Activated CD4-positive, CD25-positive, alpha-beta regulatory T cell treated with anti-CD3 and anti-CD28 coated beads, Interleukin-2, amount 50 U/mL, for 72 hours (primary cell): Measurements from ENCODE around the gene FAM20C.
"Not testable (repeated sequence)": the region's sequence is repeated elsewhere in the genome, so short reads cannot be mapped to it uniquely, and the experiment has no call there.

Experiments used
- DNase-seq: peaks from one replicate; pipeline ENCODE4 v3.0.0; 2021

The FAM20C gene

DNA sequence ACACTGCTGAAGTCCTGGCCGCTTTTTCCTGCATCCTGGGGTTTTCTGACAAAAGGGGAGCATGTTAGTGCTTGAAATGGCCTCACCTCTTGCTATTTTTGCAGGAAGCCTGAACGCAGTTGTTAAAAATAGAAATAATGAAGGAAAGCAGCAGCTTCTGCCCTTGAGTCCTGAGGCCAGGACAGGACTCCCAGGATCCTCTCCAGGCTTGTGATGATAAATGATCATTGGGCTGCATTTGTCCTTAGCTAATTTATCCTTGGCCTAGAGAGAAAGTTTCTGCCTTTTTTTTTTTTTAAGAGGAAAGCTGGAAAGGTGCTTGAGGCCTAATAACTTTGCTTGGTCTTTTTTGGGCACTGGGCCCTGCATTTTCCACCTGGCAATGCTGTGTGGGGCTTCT lies 17.7 kb upstream of the FAM20C start:
- DNase-seq, result no peak

DNA sequence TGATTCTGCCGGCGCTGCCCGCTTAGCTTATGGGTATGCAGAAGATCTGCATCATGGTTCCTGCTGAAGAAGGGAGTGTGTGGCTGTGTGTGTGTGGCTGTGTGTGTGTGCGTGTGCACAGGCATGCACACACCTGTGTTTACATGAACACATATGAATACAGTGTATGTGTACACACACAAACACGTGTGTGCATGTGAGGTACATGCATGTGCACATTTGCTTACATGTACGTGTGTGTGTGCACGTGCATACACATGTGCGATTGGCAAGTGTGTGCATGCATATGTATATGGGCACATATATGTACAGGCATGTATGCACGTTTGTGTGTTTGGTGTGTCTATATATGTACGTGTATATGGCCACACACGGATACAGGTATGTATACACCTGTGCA lies 16.4 kb upstream of the FAM20C start:
- DNase-seq, result no peak

DNA sequence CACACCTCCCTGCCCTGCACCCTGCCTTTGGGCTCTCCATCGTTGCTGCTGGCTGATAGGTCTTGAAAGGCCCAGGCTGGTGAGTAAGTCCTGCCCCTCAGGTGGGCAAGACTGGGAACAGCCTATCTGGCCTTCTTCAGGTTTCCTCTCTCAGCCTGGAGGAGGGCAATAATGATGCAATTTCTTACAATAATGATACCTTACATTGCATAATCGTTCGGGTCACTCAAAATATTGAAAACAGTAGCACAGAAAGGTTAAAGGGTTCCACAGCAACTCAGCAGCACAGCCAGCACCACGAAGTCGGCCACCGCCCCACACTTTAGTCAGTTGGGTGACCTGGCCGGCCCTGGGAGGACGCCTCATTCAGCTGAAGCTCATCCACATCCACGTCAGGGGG lies 16.0 kb upstream of the FAM20C start:
- DNase-seq, result no peak

DNA sequence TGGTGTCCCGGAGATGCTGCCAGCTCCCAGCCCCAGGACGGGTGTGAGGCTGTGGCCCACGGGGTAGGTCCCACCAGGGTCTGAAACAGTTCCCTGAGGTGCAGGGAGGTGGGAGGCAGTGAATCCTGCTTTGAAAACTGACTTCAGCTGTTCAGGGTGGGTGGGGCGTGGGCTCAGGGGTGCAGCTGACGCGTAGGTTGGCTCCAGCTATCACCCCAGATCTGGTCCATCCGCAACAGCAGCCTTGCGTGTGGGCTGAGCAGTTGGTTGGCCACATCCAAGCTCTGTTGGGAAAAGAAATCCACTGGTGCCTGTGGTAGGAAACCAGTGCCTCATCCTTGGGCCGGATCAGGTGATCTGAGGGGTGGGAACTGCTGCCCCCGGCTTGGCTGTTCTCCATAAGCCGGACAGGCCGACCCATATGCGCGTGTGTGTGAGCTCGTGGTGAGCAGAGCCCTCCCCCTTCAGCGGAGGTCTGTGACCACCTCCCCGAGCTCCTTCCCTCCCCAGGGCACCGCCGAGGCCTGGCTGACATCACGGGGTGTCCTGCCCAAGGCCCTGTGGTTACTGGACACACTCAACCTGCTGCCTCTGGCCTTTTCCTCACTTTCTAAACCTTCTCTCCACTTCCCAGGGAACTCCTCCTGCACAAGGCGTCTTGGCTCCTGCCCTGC lies 15.4 kb upstream of the FAM20C start:
- no peak for DNase-seq

DNA sequence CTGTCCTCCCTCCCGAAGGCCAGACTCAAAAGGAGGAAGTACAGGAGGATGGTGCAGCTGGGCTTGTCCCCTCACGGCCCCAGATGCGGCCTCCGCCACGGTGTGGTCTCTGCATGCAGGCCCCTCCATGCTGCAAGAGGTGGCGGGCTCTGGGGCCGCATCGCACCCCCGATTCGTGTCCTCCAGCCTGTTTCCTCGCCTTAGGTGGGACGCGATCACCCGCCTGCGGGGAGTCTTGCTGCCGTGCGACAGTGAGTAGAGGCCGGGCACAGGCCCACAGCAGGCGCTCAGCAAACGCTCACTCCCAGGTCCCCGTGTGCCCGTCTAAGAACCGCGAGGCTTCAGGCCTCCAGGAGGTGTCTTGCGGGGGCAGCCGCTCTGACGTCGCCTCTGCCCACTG lies 13.9 kb upstream of the FAM20C start:
- no peak for DNase-seq

DNA sequence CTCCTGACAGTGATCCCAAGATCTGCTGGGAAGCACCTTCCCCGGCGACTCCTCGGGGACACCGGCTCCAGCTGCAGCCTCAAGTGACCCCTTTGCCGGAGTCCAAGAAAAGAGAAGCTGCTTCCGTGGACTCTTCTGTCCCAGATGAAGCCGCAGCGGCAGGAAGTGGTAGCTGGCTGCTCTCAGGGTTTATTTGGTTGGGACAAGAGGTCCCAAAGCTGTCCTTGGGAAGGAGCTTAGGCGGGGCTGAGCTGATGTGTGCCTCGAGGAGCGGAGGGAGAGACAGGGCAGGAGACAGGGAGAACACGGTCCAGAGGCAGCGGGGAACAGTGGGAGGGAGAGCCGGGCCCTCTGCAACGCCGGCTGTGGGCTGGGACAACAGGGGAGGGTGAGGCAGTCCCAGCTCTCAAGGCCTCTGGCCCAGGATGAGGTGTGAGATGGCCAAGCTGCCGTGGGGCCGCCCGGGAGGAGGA lies 13.1 kb upstream of the FAM20C start:
- no peak for DNase-seq

DNA sequence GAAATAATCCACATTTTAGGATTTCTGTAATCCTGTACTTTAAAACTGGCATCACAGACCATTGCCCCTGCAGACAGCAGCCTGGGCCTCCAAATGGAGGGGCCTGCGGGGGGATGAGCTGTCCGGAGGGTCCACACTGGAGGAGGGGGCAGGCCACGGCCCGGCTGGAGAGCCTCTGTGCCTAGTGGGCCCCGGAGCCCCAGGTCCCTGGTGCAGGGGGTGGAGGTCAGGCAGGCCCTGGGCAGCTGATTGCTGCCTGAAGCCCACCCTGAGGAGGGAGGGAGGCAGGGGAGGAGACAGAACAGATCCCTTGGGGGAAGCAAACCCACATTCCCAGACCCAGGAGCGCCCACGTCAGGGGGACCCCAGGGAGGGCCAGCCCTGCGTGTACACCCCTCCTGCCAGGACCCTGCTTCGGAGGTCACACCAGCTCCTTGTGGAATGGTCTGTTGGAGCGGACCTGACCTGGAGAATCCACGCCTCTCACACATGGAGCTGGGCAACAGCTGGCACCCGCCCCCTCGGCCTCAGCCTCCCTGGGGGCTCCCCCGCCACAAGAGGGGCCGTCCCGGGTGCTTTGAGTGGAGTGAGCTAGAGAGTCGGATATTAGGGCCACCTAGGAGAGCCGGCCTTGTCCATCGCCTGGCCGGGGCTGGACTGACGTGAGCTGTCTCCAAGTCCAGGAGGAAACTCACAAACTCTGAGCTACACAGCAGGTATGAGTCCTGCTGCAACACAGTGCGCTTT lies 12.2 kb upstream of the FAM20C start:
- no peak for DNase-seq

DNA sequence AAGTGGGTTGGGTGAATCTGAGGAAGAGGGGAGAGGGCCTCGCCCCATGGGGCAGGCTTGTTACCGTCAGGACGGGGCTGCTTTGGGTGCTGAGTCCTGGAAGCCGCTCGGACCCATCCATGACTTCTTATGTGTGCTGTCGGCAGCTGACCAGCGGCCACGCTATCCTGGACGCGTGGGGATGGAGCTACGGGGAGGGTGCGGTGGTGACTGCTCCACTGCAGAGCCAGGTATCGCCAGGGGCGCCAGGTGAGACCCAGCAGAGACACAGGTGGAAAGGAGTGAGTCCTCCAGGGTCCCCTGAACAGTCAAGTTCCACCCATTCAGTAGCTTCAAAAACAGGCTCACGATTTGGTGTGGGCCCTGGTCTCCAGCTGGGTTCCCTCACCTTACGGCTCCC lies 10.6 kb upstream of the FAM20C start:
- no peak for DNase-seq

DNA sequence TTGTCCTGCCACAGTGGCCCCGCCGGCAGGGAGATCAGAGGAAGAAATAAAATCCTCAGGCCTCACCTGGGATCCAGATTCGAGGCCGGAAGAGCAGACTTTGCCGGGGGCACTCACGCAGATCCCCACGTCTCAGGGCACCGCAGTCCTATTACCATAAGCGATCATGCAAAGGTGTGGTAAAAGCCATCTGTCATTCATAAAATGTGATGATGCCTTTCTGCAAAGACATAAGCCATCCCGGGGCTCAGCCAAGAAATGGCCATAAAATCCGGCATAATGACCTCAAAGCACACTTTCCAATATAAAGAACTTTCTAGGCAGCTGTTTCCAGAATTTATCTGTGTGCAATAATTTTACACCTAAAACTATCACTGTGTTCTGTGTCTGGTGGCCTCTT lies 9.9 kb upstream of the FAM20C start:
- not testable (repeated sequence) for DNase-seq

DNA sequence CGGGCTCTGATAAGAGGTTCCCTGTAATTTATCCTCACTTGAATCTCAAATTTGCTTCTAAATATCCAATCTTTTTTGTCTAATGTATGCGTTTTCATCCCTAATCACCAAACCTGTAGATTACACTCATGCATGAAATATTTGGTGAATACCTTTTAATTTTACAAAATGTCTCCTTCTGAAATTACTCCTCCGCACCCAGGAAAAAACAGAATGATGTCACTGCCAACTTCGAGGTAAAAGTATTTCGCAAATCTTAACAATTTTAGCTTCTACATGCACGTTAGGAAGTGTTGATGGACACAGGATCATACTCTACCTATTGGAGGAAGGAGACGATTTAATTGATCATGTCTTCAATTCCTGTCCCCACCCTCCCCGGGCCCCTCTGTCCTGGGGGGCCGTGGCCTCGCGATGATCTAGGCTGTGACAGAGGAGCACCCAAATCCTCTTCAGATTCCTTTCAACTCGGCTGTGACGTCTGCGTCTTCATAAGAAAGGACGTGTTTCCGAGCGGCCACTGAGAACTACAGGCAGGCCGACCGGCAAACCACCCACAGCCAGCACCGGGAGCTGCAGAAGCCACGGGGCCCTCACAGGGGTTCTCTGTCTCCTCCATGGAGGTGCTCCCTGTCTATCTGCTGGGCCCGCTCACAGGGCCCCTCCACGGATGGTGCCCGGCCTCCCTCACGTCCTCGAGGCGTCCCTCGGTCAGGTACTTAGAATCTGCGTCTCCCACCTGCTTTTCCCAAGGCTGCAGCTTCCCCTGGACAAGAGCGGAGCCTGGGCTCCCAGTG lies 8.7 kb upstream of the FAM20C start:
- DNase-seq, result no peak

DNA sequence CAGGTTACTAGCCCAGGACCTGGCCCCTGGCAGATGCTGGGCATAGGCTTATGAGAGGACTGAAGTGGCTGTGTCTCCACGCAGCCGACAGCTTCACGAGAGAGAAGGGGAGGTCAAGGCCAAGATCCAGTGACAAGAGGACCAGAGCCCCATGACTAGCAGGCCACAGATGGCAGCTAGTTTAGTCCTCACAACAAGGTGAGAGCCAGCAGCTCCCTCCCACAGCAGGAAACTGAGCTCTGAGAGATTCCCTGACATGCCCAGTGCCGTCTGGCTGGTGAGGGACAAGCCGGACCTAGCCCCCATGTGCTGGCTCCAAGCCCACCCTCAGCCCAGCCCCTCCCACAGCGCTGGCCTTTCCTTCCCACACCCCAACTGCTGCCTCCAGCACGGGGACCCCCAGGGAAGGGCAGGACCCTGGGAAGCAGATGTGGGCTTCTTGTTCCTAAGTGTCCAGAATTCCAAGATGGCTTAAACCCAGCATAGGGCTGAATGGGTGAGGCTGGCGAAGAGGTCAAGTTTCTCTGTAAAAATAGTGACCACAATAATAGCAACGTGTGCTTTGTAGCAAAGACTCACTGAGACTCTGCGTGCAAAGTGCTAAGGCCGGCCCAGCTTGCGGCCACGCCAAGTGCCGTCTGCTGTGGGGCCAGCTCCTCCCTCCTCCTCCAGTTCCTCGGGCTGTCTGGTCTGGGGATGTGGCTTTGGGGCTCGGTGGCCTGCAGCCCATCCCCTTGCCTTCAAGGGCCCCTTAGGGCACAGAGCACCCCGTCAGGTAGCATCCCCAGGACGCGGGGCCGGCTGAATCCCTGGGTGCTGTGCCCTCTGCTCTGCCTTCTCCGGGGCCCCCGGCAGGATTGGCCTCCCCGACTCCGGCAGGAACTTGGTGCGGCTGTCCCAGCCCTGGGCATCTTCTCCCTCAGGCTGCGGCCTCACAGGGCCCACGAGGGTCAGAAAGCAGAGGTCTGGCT lies 7.8 kb upstream of the FAM20C start:
- no peak for DNase-seq

DNA sequence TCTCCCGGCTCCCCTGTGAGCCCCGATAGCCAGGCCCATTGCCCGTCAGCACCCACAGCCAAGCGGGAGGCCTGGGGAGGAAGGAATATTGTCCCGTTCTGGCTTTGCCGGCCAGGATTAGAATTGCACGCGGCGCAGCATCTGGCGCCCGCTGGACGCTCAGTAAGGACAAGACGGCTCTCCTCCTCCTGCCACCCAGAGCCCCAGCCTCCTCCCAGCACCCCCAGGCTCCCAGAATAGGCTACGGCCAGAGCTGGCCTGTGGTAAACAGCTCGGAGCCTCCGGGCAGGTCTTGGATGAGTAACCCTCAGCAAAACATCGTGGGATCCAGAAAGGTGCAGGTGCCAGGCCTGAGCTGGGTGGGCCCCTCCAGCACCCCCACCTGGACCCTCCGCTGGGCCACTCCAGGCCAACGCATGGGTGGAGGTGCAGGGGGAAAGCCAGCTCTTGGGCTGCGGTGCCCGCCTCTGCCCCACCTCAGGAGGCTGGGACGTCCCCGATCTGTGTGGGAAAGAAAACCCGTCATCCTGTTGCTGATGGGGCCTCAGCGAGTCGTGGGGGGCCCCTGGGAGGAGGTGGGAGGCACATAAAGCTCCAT lies 5.8 kb upstream of the FAM20C start:
- no peak for DNase-seq

DNA sequence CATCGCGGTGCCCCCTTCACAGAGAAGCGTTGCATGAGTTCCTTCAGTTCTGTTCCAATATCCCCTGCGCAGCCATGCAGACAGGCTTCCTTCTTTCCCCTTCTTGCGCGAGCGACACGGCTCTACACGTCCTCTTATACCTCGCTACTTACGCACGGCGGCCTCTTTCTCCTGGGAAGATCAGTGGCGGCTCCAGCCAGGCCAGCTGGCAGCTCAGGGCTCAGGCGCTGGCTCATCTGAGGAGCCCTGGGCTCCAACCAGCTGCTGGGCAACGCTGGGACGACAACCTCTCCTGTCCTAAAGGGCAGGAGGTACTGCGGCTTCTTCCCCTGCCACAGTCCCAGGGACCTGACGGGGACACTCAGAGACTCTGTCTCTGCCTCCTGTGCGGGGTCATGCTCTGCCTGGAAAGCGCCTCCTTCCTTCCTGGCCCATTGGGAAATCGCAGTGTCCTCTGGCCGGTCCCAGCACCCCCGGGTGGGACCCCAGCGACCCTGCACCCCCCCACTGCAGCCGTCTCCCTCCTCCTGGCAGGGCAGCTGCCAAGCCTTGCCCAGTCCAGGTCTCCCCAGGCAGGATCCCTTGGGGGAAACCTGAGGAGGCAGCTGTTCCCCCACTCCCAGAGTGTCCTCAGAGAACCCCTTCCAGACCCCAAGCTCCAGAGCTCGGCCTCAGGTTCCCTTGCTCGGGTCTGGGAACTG lies 5.0 kb upstream of the FAM20C start:
- no peak for DNase-seq

DNA sequence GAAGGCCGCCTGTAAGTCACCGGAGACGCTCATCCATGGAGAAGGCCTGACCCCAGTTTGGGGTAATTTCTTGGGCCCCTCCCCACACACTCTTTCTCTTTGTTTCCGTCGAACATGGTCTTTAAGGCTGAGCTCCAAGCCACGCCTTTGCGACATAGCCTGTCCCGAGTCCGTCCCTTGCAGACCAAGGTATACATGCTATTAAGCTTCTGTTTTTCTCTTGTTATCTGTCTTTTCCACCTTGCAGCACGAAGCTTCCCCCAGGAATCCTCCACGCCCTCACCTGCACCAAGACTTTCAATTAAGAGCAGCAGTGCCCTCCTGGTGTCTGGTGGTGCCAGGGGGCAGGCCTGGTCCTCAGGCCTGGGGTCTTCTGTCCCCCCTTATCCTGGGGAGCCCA lies 4.2 kb upstream of the FAM20C start:
- no peak for DNase-seq

DNA sequence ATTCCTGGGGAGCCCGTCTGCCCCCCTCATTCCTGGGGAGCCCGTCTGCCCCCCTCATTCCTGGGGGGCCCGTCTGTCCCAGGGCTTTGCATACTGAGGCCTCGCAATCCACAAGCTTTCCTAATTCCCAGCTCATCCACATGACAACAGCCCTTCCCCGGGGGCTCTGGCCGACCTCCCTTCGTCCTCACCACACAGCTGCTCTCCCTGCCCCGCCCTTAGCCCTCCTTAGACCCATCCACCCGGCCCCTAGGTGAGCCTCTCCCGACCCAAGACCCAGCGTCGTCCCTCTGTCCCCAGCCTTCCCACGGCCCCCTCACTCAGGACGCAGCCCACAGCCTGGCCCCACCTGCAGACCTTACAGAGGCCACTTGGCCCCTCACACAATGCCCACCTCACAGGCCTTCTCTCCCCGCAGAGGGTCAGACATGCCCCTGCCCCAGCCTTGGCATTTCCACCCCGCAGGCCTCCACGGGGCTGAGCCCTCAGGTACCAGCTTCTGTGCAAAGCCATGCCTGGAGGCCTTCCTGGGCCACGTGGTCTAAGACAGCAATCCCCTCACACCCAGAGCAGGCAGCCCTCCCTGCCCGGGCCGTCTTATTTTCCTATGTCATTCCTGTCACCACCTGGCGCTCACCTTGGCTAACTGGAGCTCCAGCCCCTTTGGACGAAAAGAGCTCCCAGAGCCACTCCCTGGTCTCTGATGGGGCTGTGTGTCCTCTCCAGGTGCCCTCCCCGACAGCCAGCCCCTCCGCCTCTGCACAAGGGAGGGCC lies 3.5 kb upstream of the FAM20C start:
- no peak for DNase-seq

DNA sequence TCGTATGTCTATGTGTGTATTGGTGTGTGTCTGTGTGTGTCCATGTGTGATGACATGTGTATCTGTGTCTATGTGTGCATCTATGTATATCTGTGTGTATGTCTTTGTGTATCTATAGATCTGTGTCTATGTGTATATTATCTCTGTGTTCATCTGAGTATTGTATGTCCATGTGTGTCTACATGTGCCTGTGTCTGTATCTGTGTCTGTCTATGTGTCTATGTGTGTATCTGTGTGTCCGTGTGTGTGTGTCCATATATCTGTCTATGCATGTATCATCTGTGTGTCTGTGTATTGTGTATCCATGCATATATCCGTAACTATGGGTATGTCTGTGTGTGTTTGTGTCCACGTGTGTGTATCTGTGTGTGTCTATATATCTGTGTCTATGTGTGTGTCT lies 2.7 kb upstream of the FAM20C start:
- no peak for DNase-seq

DNA sequence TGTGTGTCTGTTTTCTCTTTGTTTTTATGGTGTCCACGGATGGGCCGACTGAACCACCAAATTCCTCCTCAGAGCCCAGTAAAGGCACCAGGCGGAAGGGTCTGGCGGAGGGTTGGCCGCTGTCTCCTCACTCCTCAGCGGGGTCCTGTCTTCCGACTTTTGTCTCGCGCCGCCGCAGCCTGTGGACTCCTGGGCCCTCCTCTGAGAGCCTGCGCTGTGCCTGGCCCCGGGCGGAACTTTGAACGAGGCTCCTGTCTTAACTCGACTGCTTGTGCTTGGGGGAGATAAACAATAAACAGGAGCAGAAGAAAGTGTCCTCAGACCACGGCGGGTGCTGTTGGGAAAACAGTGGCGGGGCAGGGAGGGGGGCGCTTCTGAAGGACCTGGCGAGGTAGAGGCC lies 2.2 kb upstream of the FAM20C start:
- no peak for DNase-seq

DNA sequence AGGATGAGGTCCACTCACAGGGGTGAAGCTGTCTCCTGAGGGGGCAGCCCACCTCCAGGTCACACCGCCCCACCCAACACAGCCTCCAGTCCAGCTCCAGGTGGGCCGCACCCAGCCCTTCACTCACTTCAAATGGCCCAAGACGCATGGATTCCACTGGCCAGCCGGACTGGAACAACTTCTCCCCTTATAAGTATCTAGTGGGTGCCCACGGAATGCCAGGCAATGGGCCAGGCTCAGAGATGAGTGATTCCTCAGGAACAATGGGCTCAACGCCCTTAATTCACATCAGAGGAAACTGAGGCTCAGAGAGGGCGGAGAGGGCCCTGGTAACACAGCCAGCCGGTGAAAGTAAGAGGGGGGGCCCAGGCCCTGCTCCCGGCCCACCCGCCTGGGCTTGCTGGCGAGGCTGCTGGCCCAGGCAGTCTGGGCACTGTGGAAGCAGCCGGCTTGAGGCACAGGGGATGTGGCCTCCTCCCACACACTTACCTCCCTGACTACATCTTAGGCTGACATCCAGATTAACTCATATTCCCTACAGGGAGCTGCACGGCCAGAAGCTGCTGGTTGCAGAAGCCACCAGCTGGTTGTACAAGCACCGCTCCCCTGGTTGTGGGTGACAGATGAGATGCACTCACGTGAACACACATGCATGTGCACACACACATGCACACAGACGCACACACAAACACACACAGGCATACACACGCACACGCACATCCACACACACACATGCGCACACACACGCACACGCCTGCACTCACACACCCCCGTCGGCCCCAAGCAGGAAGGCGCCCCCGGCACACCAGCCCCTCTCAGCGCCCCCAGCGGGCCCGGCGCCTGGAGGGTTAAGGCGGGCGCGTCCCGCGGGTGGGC lies 1.0 kb upstream of the FAM20C start:
- DNase-seq, result no peak

DNA sequence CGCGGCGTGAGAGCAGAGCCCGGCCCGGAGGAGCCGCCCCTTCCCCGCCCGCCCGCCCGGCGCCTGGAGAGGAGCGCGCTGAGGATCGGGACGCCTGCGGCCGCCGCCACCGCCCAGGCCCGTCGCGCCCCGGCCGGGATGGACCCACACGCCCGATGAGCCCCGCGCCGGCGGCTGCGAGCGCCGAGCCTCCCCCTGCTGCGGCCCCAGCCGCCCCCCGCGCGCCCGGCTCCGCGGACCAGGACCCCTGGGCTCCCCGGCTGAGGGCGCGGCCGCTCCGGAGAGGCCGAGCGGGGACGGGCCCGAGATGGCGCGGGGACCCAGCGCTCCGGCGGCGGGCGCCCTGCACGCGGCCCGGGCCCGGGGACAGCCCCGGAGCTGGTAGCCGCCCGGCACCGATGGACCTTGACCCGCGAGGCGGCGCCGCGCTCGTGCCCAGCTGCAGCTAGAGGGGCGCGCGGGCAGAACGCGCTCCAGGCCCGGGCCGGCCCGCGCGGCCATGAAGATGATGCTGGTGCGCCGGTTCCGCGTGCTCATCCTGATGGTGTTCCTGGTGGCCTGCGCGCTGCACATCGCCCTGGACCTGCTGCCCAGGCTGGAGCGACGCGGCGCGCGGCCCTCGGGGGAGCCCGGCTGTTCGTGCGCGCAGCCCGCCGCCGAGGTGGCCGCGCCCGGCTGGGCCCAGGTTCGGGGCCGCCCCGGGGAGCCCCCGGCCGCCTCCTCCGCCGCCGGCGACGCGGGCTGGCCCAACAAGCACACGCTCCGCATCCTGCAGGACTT lies 520 bp downstream of the FAM20C start:
- DNase-seq, result no peak
